ENCODE data around the gene HOXA7. TPM values are rescaled to one million over a fixed set of nuclear protein-coding genes. Genes with fewer than 3 reads are reported as not detected.

HOXA7 gene
- not detected in 2 replicates for polyA plus RNA-seq

DNA sequence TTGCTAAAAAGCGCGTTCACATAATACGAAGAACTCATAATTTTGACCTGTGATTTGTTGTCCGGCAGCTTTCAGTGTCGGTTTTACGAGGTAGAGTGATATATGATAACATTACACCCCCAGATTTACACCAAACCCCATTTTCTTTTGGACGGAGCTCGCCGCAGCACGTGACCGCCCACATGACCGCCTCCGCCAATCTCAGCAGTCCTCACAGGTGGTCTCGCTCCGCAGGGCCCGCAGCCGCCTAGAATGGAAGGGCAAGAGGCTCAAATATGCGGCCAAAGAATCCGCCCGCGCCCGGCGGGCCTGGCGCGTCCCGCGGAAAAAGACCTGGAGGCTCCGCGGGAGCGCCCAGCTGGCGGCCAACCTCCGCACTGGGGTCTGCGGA is at the start of gene HOXA7:
TSS of gene HOXA7 (minus strand) at position 168 of the 391 bp plus-strand sequence. CDS start at position 38, 130 bp downstream.

DNA sequence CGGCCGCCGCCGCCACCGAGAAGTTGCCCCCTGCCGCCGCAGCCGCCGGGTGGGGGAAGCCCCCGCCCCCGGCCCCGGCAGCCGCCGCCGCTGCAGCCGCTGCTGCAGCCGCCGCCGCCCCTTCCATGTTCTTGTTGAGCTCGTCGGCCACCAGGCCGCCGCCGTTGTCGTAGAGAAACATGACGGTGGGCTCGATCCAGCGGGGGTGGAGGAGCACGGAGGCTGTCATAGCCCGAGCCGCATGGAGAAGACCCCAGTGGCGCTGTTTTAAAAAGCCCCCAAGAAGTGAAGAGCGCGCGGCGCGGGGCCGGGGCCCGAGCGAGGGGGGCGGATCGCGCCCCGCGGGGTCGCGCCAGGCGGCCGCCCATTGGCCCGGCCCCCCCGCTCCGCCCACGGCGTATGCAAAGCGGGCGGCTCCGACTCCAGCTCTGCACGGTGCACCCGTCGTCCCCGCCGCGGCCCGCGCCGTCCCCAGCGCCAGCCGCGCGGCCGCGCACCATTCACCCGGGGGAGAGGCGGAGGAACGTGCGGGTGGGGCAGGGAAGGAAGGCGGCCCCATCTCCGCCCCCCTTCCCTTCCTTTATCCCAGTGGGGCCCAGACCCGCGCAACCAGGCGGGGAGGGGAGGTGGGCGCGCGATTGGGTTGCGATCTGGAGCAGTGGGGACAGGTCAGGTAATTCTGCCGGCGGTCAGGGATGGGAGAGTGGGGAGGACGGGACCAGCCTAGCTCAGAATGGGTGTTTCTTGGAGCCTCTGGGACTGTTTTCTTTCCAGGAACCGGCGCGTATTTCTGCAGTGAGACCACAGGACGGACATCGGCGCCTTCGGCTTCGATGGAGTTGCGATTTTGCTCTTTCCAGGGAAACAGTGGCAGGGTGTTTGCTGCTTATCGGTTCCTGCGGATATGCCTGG is 43.6 kb upstream of the HOXA7 start, which contains the start of gene HOXA13:
TSS of gene HOXA13 (minus strand) at position 243 of the 912 bp plus-strand sequence. CDS start at position 229, 14 bp downstream.

DNA sequence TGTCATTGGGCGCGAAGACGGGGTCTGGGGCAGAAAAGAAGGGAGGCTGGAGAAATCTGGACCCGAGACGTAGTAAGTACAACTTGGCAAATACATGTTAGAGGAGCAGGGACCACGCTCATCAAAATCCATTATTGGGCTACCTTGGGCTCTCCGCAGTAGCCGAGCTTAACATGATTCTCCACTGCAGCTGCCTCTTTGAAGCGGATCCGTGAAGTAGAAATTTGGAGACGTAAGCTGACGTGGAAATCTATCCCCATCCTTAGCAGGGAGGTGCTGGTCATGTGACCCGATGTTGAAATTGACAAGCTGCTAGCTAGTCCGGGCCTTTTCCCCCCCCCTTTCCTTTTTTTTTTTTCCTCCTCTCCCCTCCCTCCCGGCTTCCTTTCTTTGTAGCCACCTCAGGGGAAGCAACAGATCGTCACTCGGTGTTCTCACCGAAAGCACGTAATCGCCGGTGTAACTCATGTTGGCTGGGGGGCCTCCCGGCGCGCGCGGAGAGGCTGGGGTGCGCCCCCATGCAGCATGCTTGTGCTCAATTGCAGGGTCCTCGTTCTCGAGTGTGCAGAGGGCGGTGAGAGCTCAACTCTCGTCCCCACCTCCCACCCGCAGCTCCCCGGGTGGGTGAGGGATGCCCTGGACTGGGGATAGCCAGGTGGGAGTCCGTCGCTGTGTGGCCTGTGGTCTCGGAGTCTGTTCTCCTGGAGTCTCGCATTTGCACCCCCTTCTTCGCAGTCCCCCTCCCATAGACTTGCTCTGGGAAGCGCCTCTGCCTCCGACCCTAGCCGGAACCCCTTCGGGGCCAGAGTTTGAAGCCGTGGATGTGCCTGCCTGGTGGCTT is 28.8 kb upstream of the HOXA7 start, which contains the start of gene HOXA11:
TSS of gene HOXA11 (minus strand) at position 220 of the 841 bp plus-strand sequence. CDS start at position 132, 88 bp downstream.

DNA sequence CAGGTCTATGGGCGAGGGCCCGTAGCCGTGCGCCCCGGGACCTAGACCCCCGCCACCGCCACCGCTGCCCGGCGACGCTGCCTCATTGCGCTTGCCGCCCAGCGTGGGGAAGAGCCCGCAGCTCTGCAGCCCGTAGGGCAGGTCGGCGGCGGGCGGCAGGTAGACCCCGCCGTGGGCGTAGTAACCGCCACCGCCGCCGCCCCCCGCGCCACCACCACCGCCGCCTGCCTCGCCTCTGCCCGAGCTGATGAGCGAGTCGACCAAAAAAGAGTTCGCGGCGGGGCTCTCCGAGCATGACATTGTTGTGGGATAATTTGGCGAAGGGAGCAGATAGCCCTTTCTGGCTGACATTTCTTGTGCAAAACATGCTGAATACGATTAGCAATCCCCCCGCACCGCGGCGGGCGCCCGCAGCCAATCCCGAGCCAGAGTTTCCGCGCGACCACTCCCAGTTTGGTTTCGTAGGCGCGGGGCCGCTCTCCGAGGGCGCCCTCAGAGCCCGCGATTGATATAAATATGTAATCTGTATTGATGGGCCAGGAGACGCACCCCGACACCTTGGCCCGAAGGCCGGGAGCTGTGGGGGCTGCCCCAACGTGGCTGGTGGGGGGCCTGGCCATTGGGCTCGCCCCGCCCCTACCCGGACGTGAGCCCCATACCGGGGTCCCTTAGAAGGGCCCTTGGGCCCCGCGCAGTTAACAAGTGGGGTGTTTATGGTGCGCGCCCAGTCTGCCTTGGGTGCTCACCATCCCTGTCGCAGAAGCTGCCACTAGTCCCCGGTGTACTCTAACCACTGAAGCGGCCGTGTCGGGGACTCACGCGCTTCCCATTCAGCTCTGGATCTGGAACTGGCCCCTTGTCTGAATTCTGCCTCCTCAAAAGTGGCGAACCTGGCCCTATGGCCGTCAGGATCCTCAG is 17.7 kb upstream of the HOXA7 start, which contains the start of gene HOXA10:
TSS of gene HOXA10 (minus strand) at position 365 of the 918 bp plus-strand sequence. CDS start at position 351, 14 bp downstream.

DNA sequence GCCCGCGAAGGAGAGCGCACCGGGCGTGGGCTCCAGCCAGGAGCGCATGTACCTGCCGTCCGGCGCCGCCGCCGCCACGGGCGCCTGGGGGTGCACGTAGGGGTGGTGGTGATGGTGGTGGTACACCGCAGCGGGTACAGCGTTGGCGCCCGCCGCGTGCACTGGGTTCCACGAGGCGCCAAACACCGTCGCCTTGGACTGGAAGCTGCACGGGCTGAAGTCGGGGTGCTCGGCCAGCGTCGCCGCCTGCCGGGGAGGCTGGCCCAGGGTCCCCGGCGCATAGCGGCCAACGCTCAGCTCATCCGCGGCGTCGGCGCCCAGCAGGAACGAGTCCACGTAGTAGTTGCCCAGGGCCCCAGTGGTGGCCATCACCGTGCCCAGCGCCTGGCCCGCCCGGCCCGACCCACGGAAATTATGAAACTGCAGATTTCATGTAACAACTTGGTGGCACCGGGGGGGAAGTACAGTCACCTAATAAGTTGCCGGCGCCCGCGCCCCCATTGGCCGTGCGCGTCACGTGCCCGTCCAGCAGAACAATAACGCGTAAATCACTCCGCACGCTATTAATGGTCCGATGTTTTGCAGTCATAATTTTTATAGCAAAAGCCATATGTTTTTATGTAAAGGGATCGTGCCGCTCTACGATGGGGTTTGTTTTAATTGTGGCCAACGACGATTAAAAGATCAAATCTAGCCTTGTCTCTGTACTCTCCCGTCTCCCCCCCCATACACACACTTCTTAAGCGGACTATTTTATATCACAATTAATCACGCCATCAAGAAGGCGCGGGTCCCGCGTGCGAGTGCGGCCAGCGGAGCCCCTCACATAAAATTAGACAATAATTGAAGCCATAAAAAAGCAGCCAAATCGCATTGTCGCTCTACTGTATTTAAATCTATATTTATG is 8.9 kb upstream of the HOXA7 start, which contains the start of gene HOXA9:
TSS of gene HOXA9 (minus strand) at position 449 of the 907 bp plus-strand sequence. CDS start at position 369, 80 bp downstream.

DNA sequence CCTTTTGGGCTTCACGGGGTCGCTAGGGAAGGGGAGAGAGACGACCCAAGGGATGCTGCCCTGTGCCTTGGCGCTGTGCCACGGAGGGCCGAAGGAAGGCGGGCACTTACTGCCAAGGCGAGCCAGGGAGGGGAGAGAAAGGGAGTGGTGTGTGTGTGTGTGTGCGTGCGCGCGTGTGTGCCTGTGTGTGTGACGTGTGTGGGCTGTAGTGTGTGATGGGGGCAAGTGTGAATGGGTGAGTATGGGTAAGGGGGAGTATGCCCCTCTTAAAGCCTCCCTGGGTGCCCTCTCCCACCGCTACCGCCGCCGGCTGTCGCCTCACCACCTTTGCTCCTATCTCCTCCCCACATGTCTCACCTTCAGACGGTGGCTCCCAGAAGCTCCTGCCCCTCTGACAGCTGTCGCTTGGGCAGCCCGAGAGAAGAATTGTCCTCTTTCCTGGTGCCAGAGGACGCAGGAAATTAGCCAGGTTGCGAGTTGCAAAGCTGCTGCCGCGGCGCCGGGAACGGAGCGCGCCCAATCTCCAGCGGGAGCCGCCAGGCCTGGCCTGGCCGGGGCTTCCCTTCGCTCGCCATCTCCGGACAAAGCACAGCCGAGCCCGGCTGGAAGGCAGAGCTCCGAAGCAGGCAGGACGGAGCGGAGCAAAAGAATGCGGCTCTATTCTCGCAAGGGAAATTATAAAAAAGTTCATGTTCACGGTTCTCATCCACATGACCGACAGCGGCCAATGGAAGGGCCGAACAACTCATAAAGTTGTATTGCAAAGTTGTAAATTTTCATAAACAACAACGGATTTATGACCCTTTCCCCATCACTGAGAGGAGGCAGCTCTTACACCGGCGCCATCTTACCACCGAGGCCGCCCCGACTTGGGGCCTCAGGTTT is 4.3 kb downstream of the HOXA7 start, which contains the start of gene HOXA3:
TSS of gene HOXA3 (minus strand) at position 653 of the 885 bp plus-strand sequence. CDS start 41,943 bp downstream, outside the sequence.

DNA sequence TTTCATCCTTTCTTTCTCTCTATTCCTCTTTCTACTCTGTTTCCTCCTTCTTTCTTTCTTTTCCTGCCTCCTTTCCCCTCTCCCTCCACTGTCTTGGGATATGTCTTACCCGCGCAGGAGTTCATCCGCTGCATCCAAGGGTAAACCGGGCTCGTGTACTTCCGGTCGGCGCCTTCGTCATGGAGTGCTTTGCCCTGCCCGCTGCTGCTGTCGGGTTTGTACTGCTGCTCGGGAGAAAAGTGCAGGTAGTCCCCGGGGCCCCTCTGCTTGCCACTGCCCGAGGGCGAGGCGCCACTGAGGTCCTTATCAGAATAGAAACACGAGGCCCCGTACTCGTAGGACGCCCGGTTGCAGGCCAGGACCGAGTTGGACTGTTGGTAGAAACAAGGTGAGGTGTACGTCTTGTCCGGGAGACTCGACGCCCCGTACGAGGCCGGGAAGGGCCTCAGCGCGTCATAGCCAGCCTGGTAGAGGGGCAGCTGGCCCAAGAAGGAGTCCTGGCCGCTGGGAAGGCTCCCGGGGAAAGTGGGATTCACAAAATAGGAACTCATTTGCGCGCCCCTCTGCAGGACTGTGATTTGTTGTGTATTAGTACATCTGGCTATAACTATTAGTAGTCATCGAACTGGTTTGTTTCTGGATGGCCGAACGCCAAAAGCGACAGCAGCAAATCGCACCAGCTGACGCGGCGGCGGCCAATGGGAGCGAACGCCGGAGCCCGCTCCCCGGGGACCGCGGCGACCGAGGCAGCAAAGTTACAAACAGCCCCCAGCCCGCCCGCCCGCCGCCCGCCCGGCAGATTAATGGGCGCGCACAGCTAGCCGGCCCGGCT is 9.1 kb downstream of the HOXA7 start, which contains the start of gene HOXA6:
TSS of gene HOXA6 (minus strand) at position 576 of the 832 bp plus-strand sequence. CDS start at position 551, 25 bp downstream.

DNA sequence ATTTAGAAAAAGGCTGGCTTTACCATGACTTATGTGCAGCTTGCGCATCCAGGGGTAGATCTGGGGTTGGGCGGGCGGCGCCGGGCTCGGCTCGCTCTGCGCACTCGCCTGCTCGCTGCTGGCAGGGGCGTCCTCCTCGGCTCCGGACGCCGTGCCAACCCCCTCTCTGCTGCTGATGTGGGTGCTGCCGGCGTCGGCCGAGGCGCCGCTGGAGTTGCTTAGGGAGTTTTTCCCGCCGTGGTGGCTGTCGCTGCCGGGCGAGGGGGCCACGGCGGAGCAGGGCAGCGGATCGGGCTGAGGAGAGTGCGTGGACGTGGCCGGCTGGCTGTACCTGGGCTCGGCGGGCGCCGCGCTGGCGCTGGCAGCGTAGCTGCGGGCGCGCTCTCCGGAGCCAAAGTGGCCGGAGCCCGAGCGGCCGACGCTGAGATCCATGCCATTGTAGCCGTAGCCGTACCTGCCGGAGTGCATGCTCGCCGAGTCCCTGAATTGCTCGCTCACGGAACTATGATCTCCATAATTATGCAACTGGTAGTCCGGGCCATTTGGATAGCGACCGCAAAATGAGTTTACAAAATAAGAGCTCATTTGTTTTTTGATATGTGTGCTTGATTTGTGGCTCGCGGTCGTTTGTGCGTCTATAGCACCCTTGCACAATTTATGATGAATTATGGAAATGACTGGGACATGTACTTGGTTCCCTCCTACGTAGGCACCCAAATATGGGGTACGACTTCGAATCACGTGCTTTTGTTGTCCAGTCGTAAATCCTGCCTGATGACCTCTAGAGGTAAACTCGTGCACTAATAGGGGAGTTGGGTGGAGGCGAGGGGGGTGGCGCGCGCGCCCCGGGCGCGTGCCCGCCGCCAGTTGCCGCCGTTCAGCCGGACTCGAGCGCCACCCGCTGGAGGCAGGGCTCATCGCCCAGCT is 13.2 kb downstream of the HOXA7 start, which contains the start of gene HOXA5:
TSS of gene HOXA5 (minus strand) at position 659 of the 927 bp plus-strand sequence. CDS start at position 585, 74 bp downstream.

DNA sequence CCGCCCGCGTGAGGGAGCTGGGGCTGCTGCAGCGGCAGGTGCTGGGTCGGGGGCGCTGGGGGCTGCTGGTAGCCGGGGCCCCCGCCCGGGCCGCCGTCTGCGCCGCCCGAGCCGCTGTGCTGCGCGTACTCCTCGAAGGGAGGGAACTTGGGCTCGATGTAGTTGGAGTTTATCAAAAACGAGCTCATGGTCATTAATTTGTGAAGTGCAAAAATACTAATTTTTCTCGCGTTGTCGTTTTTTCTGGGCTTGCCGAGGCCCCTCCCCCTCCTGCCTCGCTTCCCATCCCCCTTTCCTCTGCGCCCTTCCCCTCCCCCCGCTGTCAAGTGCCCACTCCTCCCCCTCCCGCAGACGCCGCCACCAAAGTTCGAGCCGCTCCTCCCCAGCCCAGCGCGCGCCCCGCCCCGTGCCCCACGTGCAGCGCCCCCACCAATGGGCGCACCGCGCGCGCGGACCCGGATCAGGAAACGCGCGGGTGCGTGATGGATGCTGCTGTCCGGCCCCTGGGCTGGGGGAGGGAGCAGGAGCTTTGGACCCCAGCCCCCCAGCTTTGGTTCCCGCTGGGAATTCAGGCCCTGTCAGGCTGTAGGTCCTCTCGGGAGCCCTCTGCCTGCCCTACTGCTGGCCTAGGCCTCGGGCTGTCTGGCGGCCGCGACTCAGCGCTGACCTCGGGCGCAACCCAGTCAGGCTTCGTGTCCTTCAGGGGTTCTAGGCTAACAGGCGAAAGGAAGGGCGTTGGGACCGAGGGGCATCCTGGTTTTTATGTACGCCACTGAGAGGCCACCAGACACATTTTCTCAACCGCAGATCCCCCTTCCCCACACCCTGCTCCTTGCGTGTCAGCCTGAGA is 25.7 kb downstream of the HOXA7 start, which contains the start of gene HOXA4:
TSS of gene HOXA4 (minus strand) at position 218 of the 850 bp plus-strand sequence. CDS start at position 194, 24 bp downstream.

Other genes starting within 250 kb of the HOXA7 start
- gene HOXA1, start 60.7 kb downstream of the HOXA7 start, polyA plus RNA-seq, result not detected in 2 replicates
- not detected in 2 replicates for gene HOXA2, start 54.0 kb downstream of the HOXA7 start, polyA plus RNA-seq
- gene HOXA4, start 25.9 kb downstream of the HOXA7 start, polyA plus RNA-seq, result not detected in 2 replicates
- not detected in 2 replicates for gene HOXA5, start 13.0 kb downstream of the HOXA7 start, polyA plus RNA-seq
- gene HOXA6, start 8.9 kb downstream of the HOXA7 start, polyA plus RNA-seq, result not detected in 2 replicates
- gene HOXA3, start 4.1 kb downstream of the HOXA7 start, polyA plus RNA-seq, result not detected in 2 replicates
- gene HOXA9, start 8.9 kb upstream of the HOXA7 start, polyA plus RNA-seq, result not detected in 2 replicates
- gene HOXA10, start 17.6 kb upstream of the HOXA7 start, polyA plus RNA-seq, result not detected in 2 replicates
- not detected in 2 replicates for gene HOXA11, start 28.6 kb upstream of the HOXA7 start, polyA plus RNA-seq
- gene HOXA13, start 43.4 kb upstream of the HOXA7 start, polyA plus RNA-seq, result not detected in 2 replicates
- gene EVX1, start 86.1 kb upstream of the HOXA7 start, polyA plus RNA-seq, result not detected in 2 replicates

Data from Purkinje cell (primary cell).